ENCODE results near the gene FMNL2.

DNA sequence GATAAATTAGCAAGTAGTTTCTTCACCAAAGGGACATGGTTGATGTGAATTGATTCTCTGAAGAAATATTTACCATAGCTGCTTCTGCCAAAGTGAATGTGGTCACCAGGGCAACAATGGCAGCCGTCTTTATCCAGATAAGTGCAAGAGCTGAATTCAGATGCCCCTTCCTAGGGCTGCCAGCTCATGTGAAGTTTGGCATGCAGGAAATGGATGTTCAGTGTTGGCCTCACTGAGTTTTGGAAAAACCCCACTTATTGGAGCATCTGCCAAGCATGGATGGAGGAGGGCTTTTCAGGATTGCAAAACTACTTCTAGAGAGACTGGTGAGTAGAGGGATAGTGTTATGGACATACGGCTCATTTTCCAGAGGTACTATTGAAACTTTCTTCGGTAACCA, 80.8 kb downstream of the FMNL2 start:
- TF ChIP-seq, protein P1, sequence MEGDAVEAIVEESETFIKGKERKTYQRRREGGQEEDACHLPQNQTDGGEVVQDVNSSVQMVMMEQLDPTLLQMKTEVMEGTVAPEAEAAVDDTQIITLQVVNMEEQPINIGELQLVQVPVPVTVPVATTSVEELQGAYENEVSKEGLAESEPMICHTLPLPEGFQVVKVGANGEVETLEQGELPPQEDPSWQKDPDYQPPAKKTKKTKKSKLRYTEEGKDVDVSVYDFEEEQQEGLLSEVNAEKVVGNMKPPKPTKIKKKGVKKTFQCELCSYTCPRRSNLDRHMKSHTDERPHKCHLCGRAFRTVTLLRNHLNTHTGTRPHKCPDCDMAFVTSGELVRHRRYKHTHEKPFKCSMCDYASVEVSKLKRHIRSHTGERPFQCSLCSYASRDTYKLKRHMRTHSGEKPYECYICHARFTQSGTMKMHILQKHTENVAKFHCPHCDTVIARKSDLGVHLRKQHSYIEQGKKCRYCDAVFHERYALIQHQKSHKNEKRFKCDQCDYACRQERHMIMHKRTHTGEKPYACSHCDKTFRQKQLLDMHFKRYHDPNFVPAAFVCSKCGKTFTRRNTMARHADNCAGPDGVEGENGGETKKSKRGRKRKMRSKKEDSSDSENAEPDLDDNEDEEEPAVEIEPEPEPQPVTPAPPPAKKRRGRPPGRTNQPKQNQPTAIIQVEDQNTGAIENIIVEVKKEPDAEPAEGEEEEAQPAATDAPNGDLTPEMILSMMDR (IDR thresholded peaks at IDR 0.05; ENCODE audit: poor library complexity, severe bottlenecking), result no peak
- TF ChIP-seq EP300 (conservative IDR thresholded peaks at IDR 0.05; ENCODE audit: poor library complexity, severe bottlenecking) (no peak), MXI1 (conservative IDR thresholded peaks at IDR 0.05; ENCODE audit: poor library complexity, severe bottlenecking) (no peak), EZH2 (IDR thresholded peaks at IDR 0.05; ENCODE audit: borderline replicate concordance, insufficient read depth, low read length, poor library complexity, severe bottlenecking) (no peak), TAF1 (IDR thresholded peaks at IDR 0.05; ENCODE audit: low read depth) (no peak)
- TF ChIP-seq, protein P2, sequence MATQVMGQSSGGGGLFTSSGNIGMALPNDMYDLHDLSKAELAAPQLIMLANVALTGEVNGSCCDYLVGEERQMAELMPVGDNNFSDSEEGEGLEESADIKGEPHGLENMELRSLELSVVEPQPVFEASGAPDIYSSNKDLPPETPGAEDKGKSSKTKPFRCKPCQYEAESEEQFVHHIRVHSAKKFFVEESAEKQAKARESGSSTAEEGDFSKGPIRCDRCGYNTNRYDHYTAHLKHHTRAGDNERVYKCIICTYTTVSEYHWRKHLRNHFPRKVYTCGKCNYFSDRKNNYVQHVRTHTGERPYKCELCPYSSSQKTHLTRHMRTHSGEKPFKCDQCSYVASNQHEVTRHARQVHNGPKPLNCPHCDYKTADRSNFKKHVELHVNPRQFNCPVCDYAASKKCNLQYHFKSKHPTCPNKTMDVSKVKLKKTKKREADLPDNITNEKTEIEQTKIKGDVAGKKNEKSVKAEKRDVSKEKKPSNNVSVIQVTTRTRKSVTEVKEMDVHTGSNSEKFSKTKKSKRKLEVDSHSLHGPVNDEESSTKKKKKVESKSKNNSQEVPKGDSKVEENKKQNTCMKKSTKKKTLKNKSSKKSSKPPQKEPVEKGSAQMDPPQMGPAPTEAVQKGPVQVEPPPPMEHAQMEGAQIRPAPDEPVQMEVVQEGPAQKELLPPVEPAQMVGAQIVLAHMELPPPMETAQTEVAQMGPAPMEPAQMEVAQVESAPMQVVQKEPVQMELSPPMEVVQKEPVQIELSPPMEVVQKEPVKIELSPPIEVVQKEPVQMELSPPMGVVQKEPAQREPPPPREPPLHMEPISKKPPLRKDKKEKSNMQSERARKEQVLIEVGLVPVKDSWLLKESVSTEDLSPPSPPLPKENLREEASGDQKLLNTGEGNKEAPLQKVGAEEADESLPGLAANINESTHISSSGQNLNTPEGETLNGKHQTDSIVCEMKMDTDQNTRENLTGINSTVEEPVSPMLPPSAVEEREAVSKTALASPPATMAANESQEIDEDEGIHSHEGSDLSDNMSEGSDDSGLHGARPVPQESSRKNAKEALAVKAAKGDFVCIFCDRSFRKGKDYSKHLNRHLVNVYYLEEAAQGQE (IDR thresholded peaks at IDR 0.05; ENCODE audit: borderline replicate concordance), result no peak
